T-cell (primary cell): Measurements from ENCODE around the gene PUDP. TPM values are rescaled to one million over a fixed set of nuclear protein-coding genes. Genes with fewer than 3 reads are reported as not detected.
"Not testable (repeated sequence)": the region's sequence is repeated elsewhere in the genome, so short reads cannot be mapped to it uniquely, and the experiment has no call there.

Experiments
- ATAC-seq, 4 experiments: fragments of 200-7000 bp in 3 of 4; fragments of 150-1000 bp in 1 of 4; cut with Tn5 transposase; replicated peaks in 1 of 4; 1 replicate in 3 of 4; 2 replicates in 1 of 4; pipeline ENCODE4 v1.10.0; 2021; ENCODE audit warnings: moderate library complexity in 3 of 4, mild to moderate bottlenecking in 2 of 4, moderate number of reproducible peaks in 1 of 4
- CTCF ChIA-PET, 2 donors: fragments of 300-600 bp; sonication (Branson Sonifier 250); formaldehyde crosslinking; loops; one replicate each; lab custom pipeline; 2022; ENCODE audit warnings: antibody characterized with exemption in 2 of 2; lab: Charles Lee
- POLR2A ChIA-PET, 2 donors: fragments of 300-600 bp; sonication (Branson Sonifier 250); formaldehyde crosslinking; loops; one replicate each; lab custom pipeline; 2022; ENCODE audit warnings: antibody characterized with exemption in 2 of 2; lab: Charles Lee
- DNase-seq, 35 experiments: peaks; one replicate each; pipeline versions ENCODE4 v3.0.0 to v3.0.0-alpha.2; 2013 to 2023
- H3K27ac ChIP-seq: one replicate; pipeline ENCODE4 v1.5.1; 2013; ENCODE audit warnings: low read length
- H3K27me3 ChIP-seq, 2 experiments: replicated peaks in 1 of 2; 1 replicate in 1 of 2; 2 replicates in 1 of 2; pipeline versions ENCODE4 v1.6.1 to v1.7.0; 2013; ENCODE audit warnings: low read length in 1 of 2, mixed read lengths in 1 of 2; ENCODE audit not compliant: control insufficient read depth in 2 of 2, insufficient read depth in 2 of 2; ENCODE audit errors: extremely low read depth in 1 of 2
- H3K36me3 ChIP-seq, 2 donors: 1 replicate in 1 of 2; 2 replicates in 1 of 2; pipeline versions ENCODE4 v1.6.1 to v1.7.0; 2013; ENCODE audit warnings: low read length in 1 of 2; ENCODE audit not compliant: control insufficient read depth in 2 of 2, insufficient read depth in 1 of 2; ENCODE audit errors: extremely low read depth in 1 of 2
- H3K4me1 ChIP-seq, 2 experiments: 1 replicate in 1 of 2; 2 replicates in 1 of 2; pipeline versions ENCODE4 v1.6.1 to v1.7.0; 2013; ENCODE audit warnings: low read length in 2 of 2, mixed read lengths in 1 of 2; ENCODE audit not compliant: insufficient read depth in 2 of 2, control insufficient read depth in 1 of 2; ENCODE audit errors: extremely low read depth in 1 of 2
- H3K4me3 ChIP-seq, 2 donors: 1 replicate in 1 of 2; 2 replicates in 1 of 2; pipeline versions ENCODE4 v1.5.1 to v1.7.0; 2013; ENCODE audit warnings: mild to moderate bottlenecking in 2 of 2, low read length in 1 of 2, moderate library complexity in 1 of 2; ENCODE audit not compliant: control insufficient read depth in 1 of 2; ENCODE audit errors: extremely low read depth in 1 of 2
- H3K9me3 ChIP-seq: 2 replicates; pipeline ENCODE4 v1.7.0; 2013
- H3K27ac Mint-ChIP-seq, 2 donors: one replicate each; pipeline ENCODE4 v1.8.0; 2020 to 2021; ENCODE audit warnings: mild to moderate bottlenecking in 2 of 2, mixed read lengths in 2 of 2
- H3K27me3 Mint-ChIP-seq, 2 donors: one replicate each; pipeline ENCODE4 v1.8.0; 2021 to 2022; ENCODE audit warnings: mixed read lengths in 2 of 2
- H3K36me3 Mint-ChIP-seq: one replicate; pipeline ENCODE4 v1.8.0; 2021; ENCODE audit warnings: mixed read lengths
- H3K4me1 Mint-ChIP-seq, 3 donors: one replicate each; pipeline ENCODE4 v1.8.0; 2020 to 2022; ENCODE audit warnings: mixed read lengths in 3 of 3, mild to moderate bottlenecking in 1 of 3
- H3K4me3 Mint-ChIP-seq, 3 donors: one replicate each; pipeline ENCODE4 v1.8.0; 2020 to 2022; ENCODE audit warnings: mild to moderate bottlenecking in 3 of 3, mixed read lengths in 3 of 3, moderate library complexity in 3 of 3
- H3K9me3 Mint-ChIP-seq, 3 donors: one replicate each; pipeline ENCODE4 v1.8.0; 2020 to 2022; ENCODE audit warnings: mixed read lengths in 3 of 3
- WGBS: methylation state at CpG from one replicate; pipeline ENCODE4 v1.1.5; 2013; ENCODE audit warnings: missing lambda C conversion rate; ENCODE audit not compliant: insufficient coverage; 5-methylcytosine and 5-hydroxymethylcytosine counted together
- total RNA-seq, 35 experiments: library from RNA in 6 of 35; stranded (reverse) in 6 of 35; fragments of 120-200 nt in 1 of 35; gene quantifications; one replicate each; pipeline versions ENCODE4 v1.2.1 to v1.2.4 and lab custom pipeline; 2013 to 2026

Gene PUDP
- total RNA-seq, 5 donors from 2014 or later (not counting 1 experiment from before 2014, with no cell fraction given) = 9.7 to 15.0 (median 10.1) TPM

DNA sequence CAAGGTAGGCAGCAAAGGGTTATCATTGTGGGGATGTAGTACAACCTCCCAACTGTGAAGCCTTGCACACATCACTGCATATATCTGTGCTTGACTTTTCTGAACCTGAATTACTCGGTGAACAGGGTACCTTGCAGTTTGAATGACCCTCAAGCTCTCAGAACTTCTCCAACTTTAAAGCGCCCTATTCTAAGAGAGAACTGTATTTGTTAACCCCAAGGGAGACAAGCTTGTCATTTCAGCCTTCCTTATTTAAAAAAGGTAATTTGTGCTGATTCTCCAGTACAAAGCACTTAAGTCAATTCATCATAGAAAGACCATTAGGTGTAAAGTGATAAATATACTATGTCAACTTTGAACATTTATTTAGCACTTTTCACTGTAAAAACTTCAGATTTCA lies 122.5 kb downstream of the PUDP start:
- Mint-ChIP-seq H3K4me3 (no peak overlapping the region), H3K27me3 (no peaks in the 10 kb centered on the region), H3K4me1 (no peaks in the 10 kb centered on the region), H3K9me3 (no peaks in the 10 kb centered on the region), H3K27ac (no peak overlapping the region), H3K36me3 (no peaks in the 10 kb centered on the region)
- ChIA-PET POLR2A (no interaction called here), CTCF (no interaction called here)
- Histone ChIP-seq H3K27ac (no peak overlapping the region), H3K36me3 (no peaks in the 10 kb centered on the region), H3K27me3 (no peaks in the 10 kb centered on the region), H3K9me3 (no peaks in the 10 kb centered on the region), H3K4me1 (no peaks in the 10 kb centered on the region), H3K4me3 (no peak overlapping the region)
- ATAC-seq (no peak), DNase-seq (no peak)
- WGBS = no CpG with 5 or more reads among the region's 2 CpGs

DNA sequence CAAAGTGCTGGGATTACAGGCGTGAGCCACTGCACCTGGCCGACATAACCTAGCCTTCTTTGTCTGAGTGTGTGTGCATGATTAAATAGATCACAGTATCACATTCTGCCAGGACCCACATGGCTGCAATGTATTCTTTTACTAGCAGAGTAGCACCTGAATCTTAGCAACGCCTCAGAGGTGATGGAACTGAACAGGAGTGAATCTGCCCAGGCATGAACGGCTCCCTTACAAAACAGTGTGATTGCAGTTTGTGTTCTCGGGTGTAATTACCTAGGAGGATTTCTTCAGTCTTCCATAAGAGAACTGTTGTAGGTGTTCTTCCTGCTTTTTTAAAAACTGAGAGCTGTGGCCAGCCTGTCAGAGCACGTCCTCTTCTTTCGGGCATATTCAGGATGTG lies 123.1 kb downstream of the PUDP start:
- Mint-ChIP-seq H3K27ac (no peak overlapping the region), H3K36me3 (no peaks in the 10 kb centered on the region), H3K27me3 (no peaks in the 10 kb centered on the region), H3K4me1 (no peaks in the 10 kb centered on the region), H3K4me3 (no peak overlapping the region), H3K9me3 (no peaks in the 10 kb centered on the region)
- ATAC-seq (no peak), DNase-seq (no peak)
- POLR2A ChIA-PET = no interaction called here
- H3K4me3 ChIP-seq = no peak overlapping the region
- CTCF ChIA-PET = no interaction called here
- no peaks in the 10 kb centered on the region for H3K4me1 ChIP-seq
- WGBS = no CpG with 5 or more reads among the region's 7 CpGs
- no peaks in the 10 kb centered on the region for H3K27me3 ChIP-seq
- no peaks in the 10 kb centered on the region for H3K36me3 ChIP-seq
- no peaks in the 10 kb centered on the region for H3K9me3 ChIP-seq
- H3K27ac ChIP-seq = no peak overlapping the region

DNA sequence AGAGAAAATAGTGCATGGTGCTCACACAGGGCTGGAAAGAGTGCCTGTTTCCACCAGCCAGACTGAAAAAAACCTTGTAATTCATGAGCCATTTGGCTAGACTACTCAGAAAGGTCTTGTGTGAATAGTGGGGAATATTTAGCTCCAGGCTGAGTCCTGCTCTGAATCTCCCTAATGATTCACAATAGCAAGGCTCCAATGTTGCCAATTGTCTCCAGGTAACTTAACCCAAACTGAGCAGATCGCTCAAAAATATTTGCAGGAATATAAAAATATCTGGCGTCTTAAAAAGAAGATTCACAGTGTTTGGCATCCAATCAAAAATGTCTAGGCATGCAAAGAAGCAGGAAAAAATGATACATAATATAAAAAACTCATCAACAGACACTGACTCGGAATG lies 125.0 kb downstream of the PUDP start:
- no CpG with 5 or more reads among the region's 3 CpGs for WGBS
- DNase-seq, H3K36me3 Mint-ChIP-seq, CTCF ChIA-PET, H3K4me1 Mint-ChIP-seq, H3K9me3 ChIP-seq, H3K4me3 ChIP-seq, ATAC-seq, H3K9me3 Mint-ChIP-seq, POLR2A ChIA-PET, H3K27ac ChIP-seq, H3K27me3 ChIP-seq, H3K27ac Mint-ChIP-seq, H3K36me3 ChIP-seq, H3K27me3 Mint-ChIP-seq, H3K4me3 Mint-ChIP-seq, H3K4me1 ChIP-seq: not testable (repeated sequence)

DNA sequence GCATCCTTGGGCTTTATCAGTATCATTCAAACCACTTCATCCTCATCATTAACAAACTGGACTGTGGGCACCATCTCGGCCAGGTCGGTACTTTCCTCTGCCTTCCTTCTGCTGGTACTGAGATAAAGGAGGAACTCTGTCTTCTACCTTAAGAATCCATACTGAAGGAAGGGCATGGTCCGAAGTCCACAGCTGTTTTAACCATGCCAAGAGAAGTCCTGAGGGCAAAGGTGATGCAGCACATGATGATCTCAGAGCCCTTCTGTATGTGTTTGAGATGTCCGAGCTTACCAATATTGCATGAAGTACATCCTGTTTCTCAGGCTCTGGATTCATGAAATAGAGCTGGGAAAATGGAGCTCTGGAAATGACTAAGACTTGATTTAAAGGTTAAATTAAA lies 126.0 kb downstream of the PUDP start:
- Mint-ChIP-seq H3K27ac (no peak overlapping the region), H3K4me3 (no peak overlapping the region), H3K27me3 (no peaks in the 10 kb centered on the region), H3K36me3 (no peaks in the 10 kb centered on the region), H3K4me1 (no peaks in the 10 kb centered on the region), H3K9me3 (peaks cover 0 to 4% (median 0%) of the 10 kb centered on the region in 3 donors)
- no peak for DNase-seq
- no peaks in the 10 kb centered on the region for H3K4me1 ChIP-seq
- H3K9me3 ChIP-seq = no peaks in the 10 kb centered on the region
- H3K27ac ChIP-seq = no peak overlapping the region
- 100% methylated on average over 1 of the region's 4 CpGs for WGBS
- H3K27me3 ChIP-seq = no peaks in the 10 kb centered on the region
- no peak for ATAC-seq
- CTCF ChIA-PET = no interaction called here
- POLR2A ChIA-PET = no interaction called here
- H3K36me3 ChIP-seq = no peaks in the 10 kb centered on the region
- H3K4me3 ChIP-seq = no peak overlapping the region

DNA sequence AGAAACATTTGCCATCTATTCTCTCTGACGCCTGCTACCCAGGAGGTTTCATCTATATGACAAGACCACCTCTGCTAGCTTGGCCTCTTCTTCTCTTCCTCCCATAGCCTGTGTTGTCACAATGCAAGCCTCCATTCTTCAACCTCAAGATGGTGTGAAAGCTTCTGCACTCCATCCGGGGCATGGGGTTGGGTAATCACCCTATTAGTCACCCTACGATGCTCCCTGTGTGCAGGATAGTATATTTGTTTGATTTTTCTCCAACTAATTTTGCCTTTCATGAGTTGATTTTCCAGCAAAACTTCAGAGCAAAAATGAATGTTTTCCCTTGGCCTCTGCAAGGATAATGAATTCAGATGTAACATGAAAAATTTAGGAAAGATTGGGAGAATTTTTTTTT lies 128.4 kb downstream of the PUDP start:
- DNase-seq (no peak), ATAC-seq (no peak)
- peaks cover 0 to 4% (median 0%) of the 10 kb centered on the region in 3 donors for H3K9me3 Mint-ChIP-seq
- no CpG with 5 or more reads among the region's 3 CpGs for WGBS
- H3K4me1 Mint-ChIP-seq = no peaks in the 10 kb centered on the region
- no peaks in the 10 kb centered on the region for H3K27me3 Mint-ChIP-seq
- POLR2A ChIA-PET = no interaction called here
- H3K4me1 ChIP-seq = no peaks in the 10 kb centered on the region
- no peak overlapping the region for H3K4me3 Mint-ChIP-seq
- no peak overlapping the region for H3K4me3 ChIP-seq
- no peaks in the 10 kb centered on the region for H3K36me3 Mint-ChIP-seq
- no peaks in the 10 kb centered on the region for H3K27me3 ChIP-seq
- CTCF ChIA-PET = no interaction called here
- H3K27ac Mint-ChIP-seq = no peak overlapping the region
- H3K27ac ChIP-seq = no peak overlapping the region
- no peaks in the 10 kb centered on the region for H3K36me3 ChIP-seq
- H3K9me3 ChIP-seq = no peaks in the 10 kb centered on the region

DNA sequence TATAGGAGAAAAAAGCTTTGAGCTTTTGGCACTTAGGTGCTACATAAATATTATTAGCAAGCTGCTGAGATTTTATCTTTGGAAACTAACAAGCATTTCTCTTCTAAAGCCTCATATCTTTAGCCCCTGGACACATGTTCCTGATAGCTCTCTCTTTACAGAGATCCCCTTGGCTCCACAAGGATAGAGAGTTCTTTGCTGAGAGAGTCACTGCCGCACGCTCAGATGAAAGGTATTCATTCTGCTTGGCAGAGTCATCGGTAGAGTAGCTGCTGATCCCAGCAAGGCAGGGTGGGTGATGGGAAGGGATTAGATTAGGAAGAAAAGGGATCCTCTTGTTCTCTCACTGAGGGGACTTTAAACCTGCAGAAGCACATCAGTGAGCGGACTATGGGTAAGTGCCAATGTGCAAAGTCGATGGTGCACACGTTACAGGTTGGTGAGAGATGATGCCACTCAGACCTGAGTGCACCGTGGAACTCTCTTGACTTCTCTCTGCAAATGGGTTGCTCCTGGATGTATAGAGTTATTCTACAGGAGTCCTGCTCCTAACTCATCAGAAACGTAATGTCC lies 135.6 kb downstream of the PUDP start:
- H3K4me3 ChIP-seq, POLR2A ChIA-PET, CTCF ChIA-PET, H3K4me3 Mint-ChIP-seq, H3K27ac Mint-ChIP-seq, H3K27me3 Mint-ChIP-seq, H3K4me1 Mint-ChIP-seq, H3K36me3 Mint-ChIP-seq, H3K9me3 ChIP-seq, H3K4me1 ChIP-seq, H3K27ac ChIP-seq, DNase-seq, H3K36me3 ChIP-seq, H3K27me3 ChIP-seq, H3K9me3 Mint-ChIP-seq, ATAC-seq: not testable (repeated sequence)
- WGBS = 100% methylated on average over 1 of the region's 8 CpGs

DNA sequence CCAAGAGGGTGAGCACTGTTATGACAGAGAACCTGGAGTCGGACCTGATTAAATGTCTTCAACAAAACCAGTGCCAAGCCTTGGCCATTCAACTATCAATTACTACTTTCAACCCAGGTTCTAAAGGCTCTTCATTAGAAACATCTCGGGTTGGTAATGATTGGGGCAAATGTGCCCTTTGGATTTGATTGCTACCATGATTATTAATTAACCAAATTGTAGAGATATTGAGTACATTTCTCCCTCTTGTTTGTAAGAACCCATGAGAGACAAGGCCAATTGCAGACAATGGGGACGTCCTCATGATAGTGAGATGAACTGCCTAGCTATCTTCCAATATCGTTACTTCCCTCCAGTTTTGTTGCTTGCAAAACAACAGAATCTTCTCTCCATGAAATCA lies 137.1 kb downstream of the PUDP start:
- H3K9me3 ChIP-seq, H3K4me1 ChIP-seq, POLR2A ChIA-PET, DNase-seq, ATAC-seq, H3K4me3 Mint-ChIP-seq, H3K27ac ChIP-seq, H3K27ac Mint-ChIP-seq, H3K27me3 Mint-ChIP-seq, H3K4me1 Mint-ChIP-seq, H3K27me3 ChIP-seq, H3K4me3 ChIP-seq, H3K36me3 ChIP-seq, H3K36me3 Mint-ChIP-seq, H3K9me3 Mint-ChIP-seq, CTCF ChIA-PET: not testable (repeated sequence)
- WGBS = no CpG with 5 or more reads among the region's 4 CpGs
